Adrenal gland (tissue), 5 donors: ENCODE measurements around the gene ATXN1.

ENCODE experiments used
- CTCF ChIP-seq, 6 experiments: fragments of 450-650 bp in 4 of 6; fragments of 200-600 bp in 2 of 6; sonication (generic) in 1 of 6; IDR thresholded peaks; 1 replicate in 5 of 6; 2 replicates in 1 of 6; pipeline versions ENCODE4 v1.5.1 to v1.8.0; 2016 to 2021; ENCODE audit warnings: antibody characterized with exemption in 6 of 6, mild to moderate bottlenecking in 2 of 6, moderate library complexity in 1 of 6
- POLR2A ChIP-seq, 2 donors: fragments of 450-650 bp; IDR thresholded peaks; one replicate each; pipeline ENCODE4 v1.6.1; 2017; ENCODE audit warnings: antibody characterized with exemption in 2 of 2, mild to moderate bottlenecking in 2 of 2, moderate library complexity in 1 of 2
- donor health status: DM: no; HTN: no; CAD: no.

DNA sequence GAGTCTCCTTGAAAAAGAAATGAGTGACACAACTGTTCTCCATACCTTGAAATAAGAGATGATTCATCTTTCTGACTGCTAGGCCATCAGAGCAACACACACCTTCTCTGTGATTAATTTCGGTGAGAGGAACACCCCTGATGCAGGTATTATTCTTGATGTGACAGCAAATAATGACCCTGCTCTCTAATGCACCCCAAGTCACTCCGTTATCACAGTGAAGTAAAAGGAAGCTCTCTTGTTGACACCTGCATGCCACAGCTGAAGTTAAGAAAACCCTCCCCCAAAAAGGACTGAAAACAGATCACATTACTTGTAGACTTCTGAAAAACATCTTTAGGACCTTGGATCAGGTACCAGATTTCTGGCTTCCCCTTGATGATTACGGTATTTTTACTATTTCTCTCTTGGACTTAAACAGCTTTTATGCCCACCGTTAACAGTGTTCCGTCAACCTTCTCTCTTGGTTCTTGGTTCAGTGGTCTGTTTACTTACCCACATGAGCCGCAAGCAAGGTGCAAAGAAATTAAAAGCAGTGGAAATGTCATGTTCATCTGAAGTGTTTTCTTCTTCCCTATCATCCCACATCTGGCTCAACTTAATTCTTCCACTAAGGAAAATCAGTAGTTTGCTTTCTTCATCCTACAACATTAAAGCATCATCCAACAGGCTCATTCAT, 273.1 kb downstream of the ATXN1 start:
- TF ChIP-seq CTCF (IDR thresholded peaks at IDR 0.05) (no peak), POLR2A (IDR thresholded peaks at IDR 0.05) (no peak)
